ENCODE measurements around the gene OMP.

Gene OMP

GRCh38 chr11:77100166-77101042 is 2.2 kb upstream of the OMP start:
- no peak for DNase-seq (ENCODE audit: low spot score)
- TF ChIP-seq, protein P1, sequence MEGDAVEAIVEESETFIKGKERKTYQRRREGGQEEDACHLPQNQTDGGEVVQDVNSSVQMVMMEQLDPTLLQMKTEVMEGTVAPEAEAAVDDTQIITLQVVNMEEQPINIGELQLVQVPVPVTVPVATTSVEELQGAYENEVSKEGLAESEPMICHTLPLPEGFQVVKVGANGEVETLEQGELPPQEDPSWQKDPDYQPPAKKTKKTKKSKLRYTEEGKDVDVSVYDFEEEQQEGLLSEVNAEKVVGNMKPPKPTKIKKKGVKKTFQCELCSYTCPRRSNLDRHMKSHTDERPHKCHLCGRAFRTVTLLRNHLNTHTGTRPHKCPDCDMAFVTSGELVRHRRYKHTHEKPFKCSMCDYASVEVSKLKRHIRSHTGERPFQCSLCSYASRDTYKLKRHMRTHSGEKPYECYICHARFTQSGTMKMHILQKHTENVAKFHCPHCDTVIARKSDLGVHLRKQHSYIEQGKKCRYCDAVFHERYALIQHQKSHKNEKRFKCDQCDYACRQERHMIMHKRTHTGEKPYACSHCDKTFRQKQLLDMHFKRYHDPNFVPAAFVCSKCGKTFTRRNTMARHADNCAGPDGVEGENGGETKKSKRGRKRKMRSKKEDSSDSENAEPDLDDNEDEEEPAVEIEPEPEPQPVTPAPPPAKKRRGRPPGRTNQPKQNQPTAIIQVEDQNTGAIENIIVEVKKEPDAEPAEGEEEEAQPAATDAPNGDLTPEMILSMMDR (IDR thresholded peaks at IDR 0.05; ENCODE audit: extremely low read depth, missing control alignments), result no peak

DNA sequence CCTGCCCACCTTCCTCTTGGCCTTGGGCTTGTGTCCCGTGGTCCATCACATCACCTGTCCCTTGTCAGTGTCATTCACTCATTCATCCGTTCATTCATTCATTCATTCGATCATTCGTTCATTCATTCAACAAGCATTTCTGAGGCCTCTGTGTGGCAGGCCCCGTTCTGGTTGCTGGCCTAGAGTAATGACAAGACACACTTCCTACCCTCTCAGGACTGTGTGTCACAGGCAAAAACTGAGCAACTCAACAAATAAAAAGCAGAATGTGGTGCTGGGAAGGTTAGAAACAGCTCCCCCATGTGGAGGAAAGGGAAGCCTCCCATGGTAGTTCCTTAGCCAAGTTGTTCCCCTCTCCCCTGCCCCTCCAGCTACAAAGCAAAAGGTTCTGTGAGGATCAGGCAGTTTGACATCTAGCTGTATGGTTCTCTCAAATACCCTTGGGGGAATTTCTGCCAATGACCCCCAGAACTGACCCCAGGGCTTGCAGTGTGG is 1.6 kb upstream of the OMP start:
- peak; percentile 61 for DNase-seq (ENCODE audit: low spot score)
- TF ChIP-seq, protein P1 (IDR thresholded peaks at IDR 0.05; ENCODE audit: extremely low read depth, missing control alignments), result peak; percentile 8

DNA sequence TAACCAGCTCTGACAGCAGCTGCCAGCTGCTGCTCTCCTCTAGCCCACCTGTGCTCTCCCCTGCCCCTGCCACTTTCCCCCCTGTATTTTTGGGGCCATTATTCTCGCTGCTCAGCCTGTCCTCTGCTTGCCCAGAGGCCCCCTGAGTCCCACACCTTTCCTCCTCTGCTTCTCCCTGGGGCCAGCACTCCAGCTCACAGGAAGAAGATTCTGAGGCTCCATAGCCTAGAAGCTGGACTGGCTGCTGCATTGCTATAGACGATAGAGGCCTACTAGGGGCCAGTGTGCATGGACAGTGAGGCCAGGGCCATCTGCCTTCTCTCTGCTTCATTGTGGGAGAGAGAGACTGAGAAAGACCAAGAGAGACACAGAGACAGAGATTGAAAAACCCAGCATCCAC is 679 bp downstream of the OMP start:
- TF ChIP-seq, protein P1 (IDR thresholded peaks at IDR 0.05; ENCODE audit: extremely low read depth, missing control alignments), result no peak
- DNase-seq (ENCODE audit: low spot score), result no peak

GRCh38 chr11:77104727-77105126 is 2.1 kb downstream of the OMP start:
- TF ChIP-seq, protein P1 (IDR thresholded peaks at IDR 0.05; ENCODE audit: extremely low read depth, missing control alignments), result no peak
- DNase-seq (ENCODE audit: low spot score), result no peak

- TF ChIP-seq, protein P1 (IDR thresholded peaks at IDR 0.05; ENCODE audit: extremely low read depth, missing control alignments), result no peak
- no peak for DNase-seq (ENCODE audit: low spot score)
Observed at GRCh38 chr11:77106321-77106720, 3.7 kb downstream of the OMP start.

DNA sequence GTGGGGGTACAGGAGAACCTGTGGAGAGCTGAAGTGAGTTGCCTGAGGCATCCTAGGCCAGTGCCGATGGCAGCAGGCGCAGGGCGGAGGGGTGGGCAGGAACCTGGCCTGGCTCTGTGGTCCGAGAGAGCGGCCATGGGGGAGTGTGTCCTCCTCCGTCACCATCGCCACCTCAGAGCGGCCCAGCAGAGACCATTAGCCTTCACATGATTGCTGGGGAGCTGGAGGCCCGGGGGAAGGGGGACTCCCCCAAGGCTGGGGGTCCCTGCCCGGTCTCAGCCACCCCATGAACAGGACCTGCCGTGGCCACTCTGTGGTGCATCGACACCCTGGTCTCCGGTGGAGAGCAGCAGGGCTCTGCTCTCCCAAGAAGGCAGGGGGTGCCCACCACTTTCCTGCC is 4.1 kb downstream of the OMP start:
- DNase-seq (ENCODE audit: low spot score), result no peak
- TF ChIP-seq, protein P1 (IDR thresholded peaks at IDR 0.05; ENCODE audit: extremely low read depth, missing control alignments), result no peak

GRCh38 chr11:77107950-77108349 is 5.3 kb downstream of the OMP start:
- TF ChIP-seq, protein P1 (IDR thresholded peaks at IDR 0.05; ENCODE audit: extremely low read depth, missing control alignments), result no peak
- no peak for DNase-seq (ENCODE audit: low spot score)
